HEK293 (cell line): ENCODE results near the gene TBC1D5.

ENCODE experiments used
- CTCF ChIA-PET: fragments of 350-600 bp; formaldehyde crosslinking; extraction: SDS; loops from one replicate; lab custom pipeline; 2021; ENCODE audit warnings: antibody characterized with exemption; lab: Yijun Ruan, JAX
- POLR2A ChIA-PET: fragments of 300-600 bp; formaldehyde crosslinking; extraction: SDS; loops from one replicate; lab custom pipeline; 2020; ENCODE audit warnings: antibody characterized with exemption, inconsistent platforms; lab: Yijun Ruan, JAX
- H3K27ac ChIP-seq: fragments of 200-500 bp; sonication (Bioruptor generic); 2 replicates; pipeline ENCODE4 v1.5.1; 2014; ENCODE audit warnings: low read depth, low read length, control low read depth, inconsistent platforms; ENCODE audit errors: extremely low read depth
- H3K36me3 ChIP-seq, 2 experiments: fragments of 200-500 bp in 1 of 2; sonication (Bioruptor generic) in 1 of 2; 1 replicate in 1 of 2; 2 replicates in 1 of 2; pipeline ENCODE4 v1.5.1; 2014 to 2017; ENCODE audit warnings: inconsistent platforms in 2 of 2, low read length in 2 of 2; ENCODE audit not compliant: control insufficient read depth in 2 of 2, insufficient read depth in 1 of 2
- H3K4me1 ChIP-seq: fragments of 200-500 bp; sonication (Bioruptor generic); 2 replicates; pipeline ENCODE4 v1.5.1; 2014; ENCODE audit warnings: mild to moderate bottlenecking, low read length, inconsistent platforms; ENCODE audit not compliant: control insufficient read depth, insufficient read depth
- H3K4me3 ChIP-seq: 2 replicates; pipeline ENCODE4 v1.5.1; 2011; ENCODE audit warnings: low read depth, mild to moderate bottlenecking, control low read depth, low read length, moderate library complexity
- H3K9me3 ChIP-seq: fragments of 200-500 bp; sonication (Bioruptor generic); 2 replicates; pipeline ENCODE4 v1.5.1; 2014; ENCODE audit warnings: low read depth, low read length, inconsistent platforms; ENCODE audit not compliant: control insufficient read depth, insufficient read depth
- KLF10 ChIP-seq: fragments of 450-650 bp; IDR thresholded peaks from 2 replicates; pipeline ENCODE4 v1.5.1; 2018; ENCODE audit warnings: missing biosample characterization, mild to moderate bottlenecking, missing genetic modification characterization
- PRDM6 ChIP-seq: fragments of 450-650 bp; formaldehyde crosslinking; IDR thresholded peaks from 2 replicates; pipeline ENCODE4 v1.5.1; 2017; ENCODE audit warnings: missing biosample characterization, missing genetic modification characterization
- SP2 ChIP-seq: fragments of 450-650 bp; formaldehyde crosslinking; IDR thresholded peaks from 2 replicates; pipeline ENCODE4 v1.5.1; 2016; ENCODE audit warnings: missing biosample characterization, missing genetic modification characterization
- SP7 ChIP-seq: fragments of 450-650 bp; formaldehyde crosslinking; IDR thresholded peaks from 2 replicates; pipeline ENCODE4 v1.5.1; 2016; ENCODE audit warnings: missing biosample characterization, missing genetic modification characterization
- ZBTB49 ChIP-seq: fragments of 450-650 bp; formaldehyde crosslinking; IDR thresholded peaks from 2 replicates; pipeline ENCODE4 v1.5.1; 2016; ENCODE audit warnings: missing biosample characterization, missing genetic modification characterization, low read depth
- ZBTB8A ChIP-seq: fragments of 450-650 bp; formaldehyde crosslinking; IDR thresholded peaks from 2 replicates; pipeline ENCODE4 v1.5.1; 2016; ENCODE audit warnings: missing biosample characterization, missing genetic modification characterization
- ZFP37 ChIP-seq: fragments of 450-650 bp; formaldehyde crosslinking; IDR thresholded peaks from 2 replicates; pipeline ENCODE4 v1.5.1; 2016; ENCODE audit warnings: missing biosample characterization, missing genetic modification characterization
- ZNF169 ChIP-seq: fragments of 450-650 bp; formaldehyde crosslinking; IDR thresholded peaks from 2 replicates; pipeline ENCODE4 v1.5.1; 2016; ENCODE audit warnings: missing biosample characterization, missing genetic modification characterization
- ZNF175 ChIP-seq: fragments of 450-650 bp; formaldehyde crosslinking; IDR thresholded peaks from 2 replicates; pipeline ENCODE4 v1.5.1; 2016; ENCODE audit warnings: missing biosample characterization, missing genetic modification characterization
- ZNF211 ChIP-seq: fragments of 450-650 bp; formaldehyde crosslinking; IDR thresholded peaks from 2 replicates; pipeline ENCODE4 v1.5.1; 2016; ENCODE audit warnings: low read depth, missing biosample characterization, missing genetic modification characterization
- ZNF23 ChIP-seq: fragments of 450-650 bp; formaldehyde crosslinking; IDR thresholded peaks from 2 replicates; pipeline ENCODE4 v1.5.1; 2016; ENCODE audit warnings: missing biosample characterization, missing genetic modification characterization, borderline replicate concordance
- ZNF366 ChIP-seq: fragments of 450-650 bp; formaldehyde crosslinking; conservative IDR thresholded peaks from 2 replicates; pipeline ENCODE4 v1.5.1; 2016; ENCODE audit warnings: missing biosample characterization, missing genetic modification characterization
- ZNF548 ChIP-seq: fragments of 450-650 bp; formaldehyde crosslinking; IDR thresholded peaks from 2 replicates; pipeline ENCODE4 v1.5.1; 2016; ENCODE audit warnings: missing biosample characterization, missing genetic modification characterization
- ZNF555 ChIP-seq: fragments of 450-650 bp; formaldehyde crosslinking; conservative IDR thresholded peaks from 2 replicates; pipeline ENCODE4 v1.5.1; 2017; ENCODE audit warnings: missing biosample characterization, mild to moderate bottlenecking, missing genetic modification characterization, inconsistent platforms
- ZNF558 ChIP-seq: fragments of 450-650 bp; formaldehyde crosslinking; IDR thresholded peaks from 2 replicates; pipeline ENCODE4 v1.5.1; 2016; ENCODE audit warnings: missing biosample characterization, missing genetic modification characterization
- ZNF654 ChIP-seq: fragments of 450-650 bp; formaldehyde crosslinking; IDR thresholded peaks from 2 replicates; pipeline ENCODE4 v1.5.1; 2016; ENCODE audit warnings: low read depth, missing biosample characterization, missing genetic modification characterization
- ZNF660 ChIP-seq: fragments of 450-650 bp; IDR thresholded peaks from 2 replicates; pipeline ENCODE4 v1.5.1; 2018; ENCODE audit warnings: missing biosample characterization, mild to moderate bottlenecking, missing genetic modification characterization
- ZNF776 ChIP-seq: fragments of 450-650 bp; formaldehyde crosslinking; IDR thresholded peaks from 2 replicates; pipeline ENCODE4 v1.5.0; 2017; ENCODE audit warnings: missing biosample characterization, missing genetic modification characterization, borderline replicate concordance
- ZNF785 ChIP-seq: fragments of 450-650 bp; formaldehyde crosslinking; IDR thresholded peaks from 2 replicates; pipeline ENCODE4 v1.5.1; 2016; ENCODE audit warnings: missing biosample characterization, missing genetic modification characterization
- ZNF791 ChIP-seq: fragments of 450-650 bp; formaldehyde crosslinking; IDR thresholded peaks from 2 replicates; pipeline ENCODE4 v1.5.1; 2016; ENCODE audit warnings: missing biosample characterization, missing genetic modification characterization

The TBC1D5 gene

GRCh38 chr3:17771177-17772017 is 29.0 kb upstream of the TBC1D5 start:
- POLR2A ChIA-PET, result no interaction called here
- H3K27ac ChIP-seq, result no peak overlapping the region
- no peaks in the 10 kb centered on the region for H3K9me3 ChIP-seq
- CTCF ChIA-PET, result interaction anchor here (0.9 kb wide), 1 partner anchor 126 kb away, joined by 3 read pairs; no protein-coding TSS in a partner anchor
- H3K4me1 ChIP-seq, result no peaks in the 10 kb centered on the region
- no peak overlapping the region for H3K4me3 ChIP-seq
- no peaks in the 10 kb centered on the region for H3K36me3 ChIP-seq
- TF ChIP-seq ZBTB49 (no peak), KLF10 (tag by site-specific recombination) (no peak), ZNF169 (tag by site-specific recombination) (no peak)

- CTCF ChIA-PET, result no interaction called here
- Histone ChIP-seq H3K36me3 (no peaks in the 10 kb centered on the region), H3K4me3 (no peak overlapping the region)
- POLR2A ChIA-PET, result no interaction called here
- TF ChIP-seq ZFP37 (tag by site-specific recombination) (no peak), ZNF785 (no peak), ZNF555 (tag by site-specific recombination) (no peak), ZNF366 (tag by site-specific recombination) (no peak), SP2 (tag by site-specific recombination) (no peak), PRDM6 (tag by site-specific recombination) (no peak), ZNF548 (no peak)
- TF ChIP-seq, all 188 proteins: peak for 0
- H3K4me1 ChIP-seq, result no peaks in the 10 kb centered on the region
- no peak overlapping the region for H3K27ac ChIP-seq
- no peaks in the 10 kb centered on the region for H3K9me3 ChIP-seq
These were observed 28.3 kb upstream of the TBC1D5 start for GRCh38 chr3:17770682-17771081.

GRCh38 chr3:17765819-17766472 is 23.5 kb upstream of the TBC1D5 start:
- ChIA-PET CTCF (no interaction called here), POLR2A (no interaction called here)
- Histone ChIP-seq H3K9me3 (no peaks in the 10 kb centered on the region), H3K36me3 (no peaks in the 10 kb centered on the region), H3K4me1 (no peaks in the 10 kb centered on the region), H3K4me3 (no peak overlapping the region), H3K27ac (no peak overlapping the region)
- TF ChIP-seq SP7 (no peak), ZNF558 (tag by site-specific recombination) (no peak)

DNA sequence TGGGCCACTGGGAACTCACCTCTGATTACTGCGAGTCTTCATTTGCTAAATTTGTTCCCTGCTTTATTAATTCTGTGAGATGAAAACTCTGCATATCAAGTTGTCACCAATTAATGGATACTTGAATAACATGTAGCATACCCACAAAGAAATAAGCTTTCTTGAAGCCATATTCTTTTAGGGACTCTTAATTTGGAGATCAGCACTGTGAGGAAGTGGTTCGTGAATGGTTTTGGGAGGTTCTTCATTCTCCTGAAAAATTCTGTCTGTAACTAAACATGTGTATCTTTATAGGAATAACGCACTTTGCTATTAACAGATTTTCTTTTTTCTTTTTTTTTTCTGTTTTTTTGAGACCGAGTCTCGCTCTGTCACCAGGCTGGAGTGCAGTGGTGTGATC is 19.1 kb upstream of the TBC1D5 start:
- H3K9me3 ChIP-seq, result no peaks in the 10 kb centered on the region
- TF ChIP-seq ZNF23 (tag by site-specific recombination) (no peak), ZNF660 (no peak), ZNF776 (tag by site-specific recombination) (no peak), ZNF654 (tag by site-specific recombination) (no peak), ZNF791 (tag by site-specific recombination) (no peak), ZBTB8A (tag by site-specific recombination) (no peak), ZNF175 (tag by site-specific recombination) (no peak), ZNF785 (no peak), ZNF211 (tag by site-specific recombination) (no peak)
- H3K27ac ChIP-seq, result no peak overlapping the region
- H3K4me3 ChIP-seq, result no peak overlapping the region
- H3K36me3 ChIP-seq, result no peaks in the 10 kb centered on the region
- ChIA-PET CTCF (no interaction called here), POLR2A (no interaction called here)
- H3K4me1 ChIP-seq, result no peaks in the 10 kb centered on the region
